ENCODE data around the gene HYLS1.
"Not testable (repeated sequence)": the region's sequence is repeated elsewhere in the genome, so short reads cannot be mapped to it uniquely, and the experiment has no call there.

Gene HYLS1

DNA sequence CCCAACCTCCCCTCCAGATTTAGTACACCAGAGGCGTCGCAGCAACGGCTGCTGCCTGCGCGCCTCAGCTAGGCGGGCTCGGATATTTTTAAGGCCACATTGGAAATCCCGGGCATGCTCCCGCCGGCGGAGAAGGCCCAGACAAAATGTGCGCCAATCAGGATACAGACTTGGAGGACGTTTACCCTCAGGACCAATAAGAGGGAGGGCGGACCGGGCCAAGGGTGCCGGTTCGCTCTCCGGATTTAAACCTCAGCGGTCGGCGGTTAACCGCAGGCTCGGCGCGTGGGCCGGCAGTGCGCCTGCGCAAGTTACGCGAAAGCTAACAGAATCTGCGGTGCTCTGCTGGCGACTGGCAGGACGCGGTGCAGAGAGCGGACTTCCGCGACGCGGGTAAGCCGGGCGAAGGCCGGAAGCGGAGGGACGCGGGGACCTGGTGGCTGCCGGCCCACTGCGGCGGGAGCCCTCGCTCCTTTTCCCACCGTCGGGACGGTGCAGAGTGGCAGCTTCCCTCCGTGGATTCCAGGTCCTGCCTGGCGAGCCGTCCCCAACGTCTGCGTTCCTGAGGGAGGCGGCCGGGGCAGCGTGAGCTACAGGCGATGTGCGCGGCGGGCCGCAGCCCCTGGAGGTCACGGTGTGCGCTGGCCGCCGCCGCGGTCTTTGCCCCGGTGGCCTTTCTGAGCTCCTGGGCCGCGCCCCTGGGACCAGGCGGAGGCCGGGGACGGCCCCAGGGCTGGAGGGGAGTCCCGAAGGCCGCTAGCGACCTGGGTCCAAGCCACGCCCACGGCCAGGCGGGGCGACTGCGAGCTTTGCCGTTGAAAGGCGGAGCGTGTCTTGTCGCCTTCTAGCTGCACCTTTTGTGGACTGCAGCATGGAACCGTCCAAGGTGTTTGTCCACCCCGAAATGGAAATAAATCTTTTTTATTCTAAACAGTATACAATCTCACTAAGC, at the start of gene HYLS1:
HYLS1 (plus strand) TSS at position 296 of the 952 bp plus-strand sequence. CDS start 11,701 bp downstream, outside the sequence.
- DNase-seq: peak; percentile 100

DNA sequence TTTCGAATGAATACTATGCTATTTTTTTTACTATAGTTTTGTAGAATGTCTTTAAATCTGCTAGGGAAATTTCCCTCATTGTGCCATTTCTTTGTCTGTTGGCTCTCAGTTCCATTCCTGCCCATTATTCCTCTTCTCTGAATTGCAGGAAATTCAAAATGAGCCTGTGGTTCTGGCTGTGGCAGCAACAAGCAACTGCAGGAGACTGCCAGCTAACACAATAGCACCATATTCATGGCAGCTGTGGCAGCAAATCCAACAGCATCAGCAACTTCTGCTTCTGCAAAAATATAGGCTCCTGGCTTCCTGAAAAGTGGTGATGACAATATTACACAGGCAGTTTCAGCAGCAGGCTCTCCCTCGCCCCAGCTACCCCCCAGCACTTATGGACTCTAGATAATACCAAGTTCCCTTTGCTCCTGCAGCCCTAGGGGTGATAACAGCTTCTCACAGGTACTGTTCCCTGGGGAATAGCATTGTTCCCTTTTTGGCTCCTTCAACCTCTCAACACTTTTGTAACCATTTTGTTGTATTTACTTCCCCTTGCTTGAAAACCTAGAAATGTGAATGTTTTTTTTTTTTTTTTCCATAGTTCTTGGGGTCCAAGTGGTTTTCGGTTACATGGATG, 45.0 kb upstream of the HYLS1 start:
- no peak for DNase-seq

- no peak for DNase-seq
Observed at GRCh38 chr11:125846188-125846587, 41.3 kb upstream of the HYLS1 start.

- not testable (repeated sequence) for DNase-seq
Observed at GRCh38 chr11:125857670-125858069, 29.8 kb upstream of the HYLS1 start.

DNA sequence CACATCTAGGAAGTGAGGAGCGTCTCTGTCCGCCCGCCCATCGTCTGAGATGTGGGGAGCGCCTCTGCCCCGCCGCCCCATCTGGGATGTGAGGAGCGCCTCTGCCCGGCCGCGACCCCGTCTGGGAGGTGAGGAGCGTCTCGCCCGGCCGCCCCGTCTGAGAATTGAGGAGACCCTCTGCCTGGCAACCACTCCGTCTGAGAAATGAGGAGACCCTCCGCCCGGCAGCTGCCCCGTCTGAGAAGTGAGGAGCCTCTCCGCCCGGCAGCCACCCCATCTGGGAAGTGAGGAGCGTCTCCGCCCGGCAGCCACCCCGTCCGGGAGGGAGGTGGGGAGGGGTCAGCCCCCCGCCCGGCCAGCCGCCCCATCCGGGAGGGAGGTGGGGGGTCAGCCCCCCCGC, 24.7 kb upstream of the HYLS1 start:
- DNase-seq: not testable (repeated sequence)

DNA sequence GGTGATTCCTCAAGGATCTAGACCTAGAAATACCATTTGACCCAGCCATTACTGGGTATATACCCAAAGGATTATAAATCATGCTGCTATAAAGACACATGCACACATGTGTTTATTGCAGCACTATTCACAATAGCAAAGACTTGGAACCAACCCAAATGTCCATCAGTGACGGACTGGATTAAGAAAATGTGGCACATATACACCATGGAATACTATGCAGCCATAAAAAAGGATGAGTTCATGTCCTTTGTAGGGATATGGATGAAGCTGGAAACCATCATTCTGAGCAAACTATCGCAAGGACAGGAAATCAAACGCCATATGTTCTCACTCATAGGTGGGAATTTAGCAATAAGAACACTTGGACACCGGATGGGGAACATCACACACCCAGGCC, 22.1 kb upstream of the HYLS1 start:
- not testable (repeated sequence) for DNase-seq

DNA sequence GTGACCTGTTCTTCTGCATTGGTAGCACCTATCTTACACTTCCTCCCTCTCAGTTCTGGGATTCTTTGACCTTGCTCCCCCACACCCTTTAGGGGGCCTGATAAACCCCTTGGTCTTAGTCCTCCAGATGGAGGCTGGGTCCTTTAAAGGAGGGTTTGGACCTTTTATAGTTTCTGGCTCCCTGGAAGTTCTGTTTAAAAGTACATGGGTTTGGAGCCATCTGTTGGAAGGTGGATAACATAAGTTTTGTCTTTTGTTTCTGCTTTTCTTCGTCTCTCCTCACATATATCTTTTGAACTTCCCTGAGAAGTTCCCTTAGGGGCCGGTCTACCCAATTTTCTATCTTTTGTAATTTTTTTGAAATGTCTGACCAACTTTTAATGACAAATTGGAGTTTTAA, 17.9 kb upstream of the HYLS1 start:
- no peak for DNase-seq

- peak; percentile 59 for DNase-seq
Observed at GRCh38 chr11:125871391-125872137, 15.9 kb upstream of the HYLS1 start.

- no peak for DNase-seq
Observed at GRCh38 chr11:125872138-125872491, 15.4 kb upstream of the HYLS1 start.

- no peak for DNase-seq
Observed at GRCh38 chr11:125873881-125874555, 13.4 kb upstream of the HYLS1 start.

DNA sequence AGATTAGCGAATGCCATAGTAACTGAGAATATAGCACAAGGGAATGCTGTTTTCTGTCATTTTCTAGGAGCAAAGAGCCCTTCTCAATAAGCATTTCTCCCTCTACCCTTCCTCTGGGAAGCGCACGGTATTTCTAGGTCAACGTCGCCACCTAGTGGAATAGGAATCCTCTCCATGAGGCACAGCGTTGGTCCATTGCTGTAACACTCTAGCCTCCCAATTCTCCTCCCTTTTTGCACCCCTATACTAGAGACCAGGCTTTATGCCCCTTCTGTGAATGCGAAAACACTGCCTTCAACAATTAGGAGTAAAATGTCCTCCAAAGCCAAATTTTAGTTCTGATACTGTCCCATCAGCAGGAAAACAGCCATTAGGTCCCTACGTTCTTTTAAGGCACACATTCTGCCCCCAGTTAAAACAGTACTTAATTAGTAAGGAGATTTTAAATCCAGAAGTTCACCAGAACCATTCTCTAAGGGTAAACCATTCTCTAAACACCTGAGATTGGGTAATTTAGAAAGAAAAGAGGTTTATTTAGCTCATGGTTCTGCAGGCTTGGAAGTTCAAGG, 12.8 kb upstream of the HYLS1 start:
- DNase-seq: no peak

DNA sequence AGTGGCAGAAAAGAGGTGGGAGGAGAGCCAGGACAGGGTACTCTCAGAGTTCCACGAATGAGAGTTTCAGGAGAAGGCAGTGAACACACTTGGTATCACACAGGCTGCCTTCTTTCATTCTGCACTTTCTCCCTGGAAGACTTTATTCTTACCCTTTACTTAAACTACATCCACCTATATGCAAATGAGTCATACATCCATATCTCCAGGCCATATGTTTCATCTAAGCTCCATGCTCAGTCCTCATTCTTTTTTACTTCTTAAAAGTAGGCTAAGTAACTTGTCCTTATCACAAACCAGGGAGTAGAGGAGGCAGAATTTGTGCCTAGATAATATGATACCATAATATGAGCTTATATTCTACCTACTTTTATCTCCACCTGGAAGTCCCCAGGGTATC, 6.2 kb upstream of the HYLS1 start:
- no peak for DNase-seq

DNA sequence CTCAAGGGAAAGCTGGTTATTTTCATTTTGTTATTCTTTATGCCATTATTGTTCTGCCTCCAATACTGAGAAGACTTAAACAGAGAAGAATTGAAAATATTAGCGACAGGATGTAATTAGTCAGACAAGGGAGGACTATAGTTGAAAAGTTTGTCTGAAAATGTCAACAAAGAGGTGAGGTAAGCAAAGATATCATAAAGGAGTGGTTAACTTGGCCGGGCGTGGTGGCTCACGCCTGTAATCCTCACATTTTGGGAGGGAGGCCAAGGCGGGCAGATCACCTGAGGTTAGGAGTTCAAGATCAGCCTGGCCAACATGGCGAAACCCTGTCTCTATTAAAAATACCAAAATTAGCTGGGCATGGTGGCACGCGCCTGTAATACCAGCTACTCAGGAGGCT, 4.1 kb upstream of the HYLS1 start:
- DNase-seq: no peak

DNA sequence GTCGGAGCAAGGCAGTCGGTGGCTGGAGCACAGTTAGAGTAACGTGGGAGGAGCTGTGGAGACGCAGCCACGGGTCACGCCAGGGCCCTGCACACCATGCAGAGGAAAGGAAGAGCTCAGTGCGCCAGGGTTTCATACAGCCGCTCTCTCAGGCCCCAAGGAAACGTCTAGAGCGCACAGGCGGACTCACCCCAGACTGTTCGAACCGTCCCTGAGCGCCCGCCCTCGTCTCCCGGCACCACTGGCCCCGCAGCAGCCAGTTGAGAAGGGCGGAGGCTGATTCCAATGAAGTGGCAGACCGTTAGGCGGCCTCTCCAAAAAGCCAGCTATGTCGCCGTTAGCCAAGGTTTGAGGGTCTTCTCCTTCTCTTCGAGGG, 483 bp upstream of the HYLS1 start:
- peak; percentile 77 for DNase-seq

DNA sequence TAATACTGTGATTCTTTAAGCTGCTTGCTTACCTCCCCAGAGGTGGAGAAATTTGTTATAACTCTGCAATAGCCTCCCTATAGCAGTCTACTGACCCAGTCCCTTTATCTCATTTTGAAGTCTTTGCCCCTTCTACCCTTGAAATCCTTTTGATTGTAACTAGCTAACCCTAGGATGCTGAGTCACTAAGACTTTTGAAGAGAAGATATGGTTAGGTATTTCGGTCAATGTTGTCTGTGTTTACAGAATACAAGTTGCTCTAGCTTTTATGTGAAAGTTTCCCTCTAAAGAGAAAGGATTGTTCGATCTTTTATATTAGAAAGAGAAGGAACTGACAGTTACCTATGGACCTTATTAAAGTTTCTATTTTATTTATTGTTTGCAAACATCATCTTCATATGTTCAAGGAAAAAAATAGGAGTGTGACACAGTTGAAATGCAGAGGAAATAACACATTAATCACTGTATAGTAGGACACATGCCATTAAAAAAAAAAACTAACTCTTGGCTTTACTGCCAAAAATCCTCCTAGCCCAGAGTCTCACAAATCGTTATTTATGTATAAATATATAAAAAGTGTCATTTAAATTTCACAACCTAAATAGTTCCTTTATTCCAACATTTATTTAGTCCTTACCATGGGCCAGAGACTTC, 3.1 kb downstream of the HYLS1 start:
- no peak for DNase-seq

- no peak for DNase-seq
Observed at GRCh38 chr11:125892071-125892470, 4.6 kb downstream of the HYLS1 start.

- no peak for DNase-seq
Observed at GRCh38 chr11:125892994-125893393, 5.5 kb downstream of the HYLS1 start.

DNA sequence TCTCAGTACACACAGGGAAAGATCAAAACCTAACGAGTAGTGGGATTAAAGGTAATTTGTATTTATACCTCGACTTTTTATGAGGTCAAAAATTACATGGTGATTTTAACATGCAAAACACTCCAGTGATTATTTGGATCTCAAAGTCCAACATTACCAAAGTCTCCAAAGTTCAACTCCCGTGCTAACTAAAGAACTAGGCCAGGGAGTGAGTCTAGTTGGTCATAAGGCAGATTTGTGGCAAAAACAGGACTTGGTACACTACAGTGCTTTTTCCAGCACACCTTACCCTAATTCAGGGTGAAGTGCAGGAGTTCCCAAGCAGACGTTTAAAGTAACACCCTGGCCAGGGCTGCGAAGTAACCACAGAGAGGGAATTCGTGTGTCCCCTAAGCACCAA, 14.4 kb downstream of the HYLS1 start:
- DNase-seq: no peak

- no peak for DNase-seq
Observed at GRCh38 chr11:125902277-125902926, 14.9 kb downstream of the HYLS1 start.

- peak; percentile 92 for DNase-seq
Observed at GRCh38 chr11:125902927-125903710, 15.7 kb downstream of the HYLS1 start, which contains the start of gene PUS3. PUS3 (minus strand) TSS chr11:125903206; CDS start chr11:125896284, 6,922 bp downstream.
